ENCODE data around the gene GALNT18. TPM values are rescaled to one million over a fixed set of nuclear protein-coding genes. Genes with fewer than 3 reads are reported as not detected.
"Not testable (repeated sequence)": the region's sequence is repeated elsewhere in the genome, so short reads cannot be mapped to it uniquely, and the experiment has no call there.

The GALNT18 gene
- polyA plus RNA-seq, 6 donors from 2014 or later: not detected

GRCh38 chr11:11370255-11370961 is 251.4 kb downstream of the GALNT18 start:
- Mint-ChIP-seq H3K4me1 (no peaks in the 10 kb centered on the region), H3K4me3 (no peak overlapping the region), H3K36me3 (no peaks in the 10 kb centered on the region), H3K27ac (peak overlapping the region in 1 of 6 donors; percentile 69), H3K27me3 (peaks cover 4 to 27% (median 20%) of the 10 kb centered on the region in 3 donors), H3K9me3 (peaks cover 0 to 20% (median 6%) of the 10 kb centered on the region in 7 donors)
- ATAC-seq (ENCODE audit: low read depth in 2 of 2) (no peak), DNase-seq (no peak)

GRCh38 chr11:11366793-11367192 is 255.0 kb downstream of the GALNT18 start:
- Mint-ChIP-seq H3K27me3 (peaks cover 4 to 24% (median 15%) of the 10 kb centered on the region in 3 donors), H3K4me3 (no peak overlapping the region), H3K27ac (no peak overlapping the region), H3K9me3 (peaks cover 3 to 31% (median 6%) of the 10 kb centered on the region in 7 donors), H3K4me1 (no peaks in the 10 kb centered on the region), H3K36me3 (no peaks in the 10 kb centered on the region)
- no peak for ATAC-seq (ENCODE audit: low read depth in 2 of 2)
- no peak for DNase-seq

GRCh38 chr11:11363674-11364073 is 258.1 kb downstream of the GALNT18 start:
- no peaks in the 10 kb centered on the region for H3K4me1 Mint-ChIP-seq
- DNase-seq: no peak
- H3K4me3 Mint-ChIP-seq: no peak overlapping the region
- peaks cover 0 to 23% (median 8%) of the 10 kb centered on the region in 3 donors for H3K27me3 Mint-ChIP-seq
- no peak for ATAC-seq (ENCODE audit: low read depth in 2 of 2)
- H3K36me3 Mint-ChIP-seq: no peaks in the 10 kb centered on the region
- H3K27ac Mint-ChIP-seq: no peak overlapping the region
- H3K9me3 Mint-ChIP-seq: peaks cover 2 to 27% (median 4%) of the 10 kb centered on the region in 7 donors

GRCh38 chr11:11359611-11360010 is 262.2 kb downstream of the GALNT18 start:
- H3K4me3 Mint-ChIP-seq: no peak overlapping the region
- H3K27me3 Mint-ChIP-seq: peaks cover 5 to 28% (median 27%) of the 10 kb centered on the region in 3 donors
- no peaks in the 10 kb centered on the region for H3K4me1 Mint-ChIP-seq
- DNase-seq (no peak), ATAC-seq (ENCODE audit: low read depth in 2 of 2) (no peak)
- H3K27ac Mint-ChIP-seq: no peak overlapping the region
- no peaks in the 10 kb centered on the region for H3K36me3 Mint-ChIP-seq
- H3K9me3 Mint-ChIP-seq: peaks cover 0 to 8% (median 0%) of the 10 kb centered on the region in 7 donors

- H3K9me3 Mint-ChIP-seq: peaks cover 0 to 8% (median 0%) of the 10 kb centered on the region in 7 donors
- peaks cover 5 to 27% (median 22%) of the 10 kb centered on the region in 3 donors for H3K27me3 Mint-ChIP-seq
- H3K4me1 Mint-ChIP-seq: no peaks in the 10 kb centered on the region
- ATAC-seq (ENCODE audit: low read depth in 2 of 2) (no peak), DNase-seq (no peak)
- H3K4me3 Mint-ChIP-seq: no peak overlapping the region
- H3K36me3 Mint-ChIP-seq: no peaks in the 10 kb centered on the region
- no peak overlapping the region for H3K27ac Mint-ChIP-seq
These were observed 265.0 kb downstream of the GALNT18 start for GRCh38 chr11:11356842-11357241.

GRCh38 chr11:11352878-11353277 is 268.9 kb downstream of the GALNT18 start, which contains the start of gene CSNK2A3:
CSNK2A3 (minus strand) TSS chr11:11353250; CDS start chr11:11353119, 131 bp downstream.
- H3K9me3 Mint-ChIP-seq; ATAC-seq (ENCODE audit: low read depth in 2 of 2); H3K4me3 Mint-ChIP-seq; DNase-seq; H3K36me3 Mint-ChIP-seq; H3K4me1 Mint-ChIP-seq; H3K27ac Mint-ChIP-seq: not testable (repeated sequence)
- peaks cover 9 to 24% (median 10%) of the 10 kb centered on the region in 3 donors for H3K27me3 Mint-ChIP-seq

GRCh38 chr11:11351851-11352250 is 270.0 kb downstream of the GALNT18 start:
- not testable (repeated sequence) for ATAC-seq (ENCODE audit: low read depth in 2 of 2); DNase-seq; H3K36me3 Mint-ChIP-seq; H3K9me3 Mint-ChIP-seq; H3K4me1 Mint-ChIP-seq; H3K4me3 Mint-ChIP-seq; H3K27ac Mint-ChIP-seq
- peaks cover 0 to 14% (median 14%) of the 10 kb centered on the region in 3 donors for H3K27me3 Mint-ChIP-seq

- no peaks in the 10 kb centered on the region for H3K9me3 Mint-ChIP-seq
- H3K4me3 Mint-ChIP-seq: no peak overlapping the region
- ATAC-seq (ENCODE audit: low read depth in 2 of 2) (no peak), DNase-seq (no peak)
- H3K27me3 Mint-ChIP-seq: peaks cover 0 to 10% (median 8%) of the 10 kb centered on the region in 3 donors
- no peaks in the 10 kb centered on the region for H3K36me3 Mint-ChIP-seq
- H3K4me1 Mint-ChIP-seq: no peaks in the 10 kb centered on the region
- no peak overlapping the region for H3K27ac Mint-ChIP-seq
These were observed 270.7 kb downstream of the GALNT18 start for GRCh38 chr11:11351042-11351586.

- H3K36me3 Mint-ChIP-seq: no peaks in the 10 kb centered on the region
- ATAC-seq (ENCODE audit: low read depth in 2 of 2) (no peak), DNase-seq (no peak)
- no peaks in the 10 kb centered on the region for H3K4me1 Mint-ChIP-seq
- no peaks in the 10 kb centered on the region for H3K9me3 Mint-ChIP-seq
- no peak overlapping the region for H3K27ac Mint-ChIP-seq
- no peak overlapping the region for H3K4me3 Mint-ChIP-seq
- H3K27me3 Mint-ChIP-seq: peaks cover 0 to 16% (median 8%) of the 10 kb centered on the region in 3 donors
These were observed 271.9 kb downstream of the GALNT18 start for GRCh38 chr11:11349870-11350337.

GRCh38 chr11:11349106-11349825 is 272.5 kb downstream of the GALNT18 start:
- Mint-ChIP-seq H3K4me3 (no peak overlapping the region), H3K27me3 (peaks cover 1 to 17% (median 10%) of the 10 kb centered on the region in 3 donors), H3K9me3 (no peaks in the 10 kb centered on the region), H3K27ac (no peak overlapping the region), H3K36me3 (no peaks in the 10 kb centered on the region), H3K4me1 (no peaks in the 10 kb centered on the region)
- DNase-seq: no peak
- no peak for ATAC-seq (ENCODE audit: low read depth in 2 of 2)

- H3K36me3 Mint-ChIP-seq: no peaks in the 10 kb centered on the region
- H3K27ac Mint-ChIP-seq: no peak overlapping the region
- H3K9me3 Mint-ChIP-seq: peaks cover 0 to 1% (median 0%) of the 10 kb centered on the region in 7 donors
- no peak for DNase-seq
- no peak for ATAC-seq (ENCODE audit: low read depth in 2 of 2)
- H3K4me3 Mint-ChIP-seq: no peak overlapping the region
- peaks cover 10 to 20% (median 16%) of the 10 kb centered on the region in 3 donors for H3K27me3 Mint-ChIP-seq
- no peaks in the 10 kb centered on the region for H3K4me1 Mint-ChIP-seq
These were observed 273.5 kb downstream of the GALNT18 start for GRCh38 chr11:11348303-11348702.

- H3K27me3 Mint-ChIP-seq: peaks cover 10 to 20% (median 16%) of the 10 kb centered on the region in 3 donors
- DNase-seq: no peak
- ATAC-seq (ENCODE audit: low read depth in 2 of 2): no peak
- H3K27ac Mint-ChIP-seq: no peak overlapping the region
- peaks cover 0 to 1% (median 0%) of the 10 kb centered on the region in 7 donors for H3K9me3 Mint-ChIP-seq
- no peaks in the 10 kb centered on the region for H3K4me1 Mint-ChIP-seq
- no peak overlapping the region for H3K4me3 Mint-ChIP-seq
- H3K36me3 Mint-ChIP-seq: no peaks in the 10 kb centered on the region
These were observed 274.2 kb downstream of the GALNT18 start for GRCh38 chr11:11347592-11347991.

GRCh38 chr11:11346303-11346702 is 275.5 kb downstream of the GALNT18 start:
- H3K27me3 Mint-ChIP-seq: peaks cover 10 to 20% (median 16%) of the 10 kb centered on the region in 3 donors
- H3K9me3 Mint-ChIP-seq: peaks cover 0 to 1% (median 0%) of the 10 kb centered on the region in 7 donors
- no peaks in the 10 kb centered on the region for H3K4me1 Mint-ChIP-seq
- no peak overlapping the region for H3K27ac Mint-ChIP-seq
- ATAC-seq (ENCODE audit: low read depth in 2 of 2): no peak
- H3K36me3 Mint-ChIP-seq: no peaks in the 10 kb centered on the region
- no peak overlapping the region for H3K4me3 Mint-ChIP-seq
- no peak for DNase-seq

All from naive B cell (primary cell).